ENCODE results near the gene PEDS1.

DNA sequence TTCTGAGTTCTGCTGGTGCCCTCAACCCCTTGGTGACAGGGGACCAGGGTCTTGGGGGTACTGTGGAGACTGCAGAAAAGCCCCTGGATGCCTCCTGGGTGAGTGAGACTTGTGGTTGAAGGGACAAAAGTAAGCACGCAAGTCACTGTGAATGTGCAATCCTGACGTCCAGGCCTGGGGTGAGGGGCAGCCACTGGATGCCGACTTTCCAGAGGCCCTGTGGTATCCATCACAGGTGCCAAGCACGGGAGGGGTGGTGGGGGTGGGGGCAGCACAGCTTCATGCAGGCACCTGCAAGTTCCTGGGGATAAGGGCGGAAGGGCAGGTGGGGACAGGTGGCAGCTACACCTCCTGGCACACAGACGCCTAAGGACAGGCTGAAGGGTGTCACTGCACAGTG lies 20.5 kb downstream of the PEDS1 start:
- TF ChIP-seq, protein P1, sequence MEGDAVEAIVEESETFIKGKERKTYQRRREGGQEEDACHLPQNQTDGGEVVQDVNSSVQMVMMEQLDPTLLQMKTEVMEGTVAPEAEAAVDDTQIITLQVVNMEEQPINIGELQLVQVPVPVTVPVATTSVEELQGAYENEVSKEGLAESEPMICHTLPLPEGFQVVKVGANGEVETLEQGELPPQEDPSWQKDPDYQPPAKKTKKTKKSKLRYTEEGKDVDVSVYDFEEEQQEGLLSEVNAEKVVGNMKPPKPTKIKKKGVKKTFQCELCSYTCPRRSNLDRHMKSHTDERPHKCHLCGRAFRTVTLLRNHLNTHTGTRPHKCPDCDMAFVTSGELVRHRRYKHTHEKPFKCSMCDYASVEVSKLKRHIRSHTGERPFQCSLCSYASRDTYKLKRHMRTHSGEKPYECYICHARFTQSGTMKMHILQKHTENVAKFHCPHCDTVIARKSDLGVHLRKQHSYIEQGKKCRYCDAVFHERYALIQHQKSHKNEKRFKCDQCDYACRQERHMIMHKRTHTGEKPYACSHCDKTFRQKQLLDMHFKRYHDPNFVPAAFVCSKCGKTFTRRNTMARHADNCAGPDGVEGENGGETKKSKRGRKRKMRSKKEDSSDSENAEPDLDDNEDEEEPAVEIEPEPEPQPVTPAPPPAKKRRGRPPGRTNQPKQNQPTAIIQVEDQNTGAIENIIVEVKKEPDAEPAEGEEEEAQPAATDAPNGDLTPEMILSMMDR (IDR thresholded peaks at IDR 0.05; ENCODE audit: insufficient read depth, low read length), result no peak
- no peak for TF ChIP-seq POLR2AphosphoS5 (IDR thresholded peaks at IDR 0.05; ENCODE audit: low read depth)
- TF ChIP-seq, protein P2, sequence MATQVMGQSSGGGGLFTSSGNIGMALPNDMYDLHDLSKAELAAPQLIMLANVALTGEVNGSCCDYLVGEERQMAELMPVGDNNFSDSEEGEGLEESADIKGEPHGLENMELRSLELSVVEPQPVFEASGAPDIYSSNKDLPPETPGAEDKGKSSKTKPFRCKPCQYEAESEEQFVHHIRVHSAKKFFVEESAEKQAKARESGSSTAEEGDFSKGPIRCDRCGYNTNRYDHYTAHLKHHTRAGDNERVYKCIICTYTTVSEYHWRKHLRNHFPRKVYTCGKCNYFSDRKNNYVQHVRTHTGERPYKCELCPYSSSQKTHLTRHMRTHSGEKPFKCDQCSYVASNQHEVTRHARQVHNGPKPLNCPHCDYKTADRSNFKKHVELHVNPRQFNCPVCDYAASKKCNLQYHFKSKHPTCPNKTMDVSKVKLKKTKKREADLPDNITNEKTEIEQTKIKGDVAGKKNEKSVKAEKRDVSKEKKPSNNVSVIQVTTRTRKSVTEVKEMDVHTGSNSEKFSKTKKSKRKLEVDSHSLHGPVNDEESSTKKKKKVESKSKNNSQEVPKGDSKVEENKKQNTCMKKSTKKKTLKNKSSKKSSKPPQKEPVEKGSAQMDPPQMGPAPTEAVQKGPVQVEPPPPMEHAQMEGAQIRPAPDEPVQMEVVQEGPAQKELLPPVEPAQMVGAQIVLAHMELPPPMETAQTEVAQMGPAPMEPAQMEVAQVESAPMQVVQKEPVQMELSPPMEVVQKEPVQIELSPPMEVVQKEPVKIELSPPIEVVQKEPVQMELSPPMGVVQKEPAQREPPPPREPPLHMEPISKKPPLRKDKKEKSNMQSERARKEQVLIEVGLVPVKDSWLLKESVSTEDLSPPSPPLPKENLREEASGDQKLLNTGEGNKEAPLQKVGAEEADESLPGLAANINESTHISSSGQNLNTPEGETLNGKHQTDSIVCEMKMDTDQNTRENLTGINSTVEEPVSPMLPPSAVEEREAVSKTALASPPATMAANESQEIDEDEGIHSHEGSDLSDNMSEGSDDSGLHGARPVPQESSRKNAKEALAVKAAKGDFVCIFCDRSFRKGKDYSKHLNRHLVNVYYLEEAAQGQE (IDR thresholded peaks at IDR 0.05; ENCODE audit: insufficient replicate concordance, low read depth), result no peak

Data from HL-60 (cell line).